Upper lobe of left lung (tissue), 4 donors: ENCODE data around the gene FAM163A.

Experiments used
- EP300 ChIP-seq, 4 donors: sonication (generic); formaldehyde crosslinking; IDR thresholded peaks; one replicate each; pipeline ENCODE4 v1.5.1; 2017; ENCODE audit warnings: antibody characterized with exemption in 4 of 4, control low read depth in 2 of 4
- TF ChIP-seq, protein P1 (sequence below), 6 experiments: fragments of 450-650 bp in 4 of 6; fragments of 200-600 bp in 2 of 6; sonication (generic) in 2 of 6; IDR thresholded peaks; one replicate each; pipeline ENCODE4 v1.5.1; 2016 to 2019; ENCODE audit warnings: antibody characterized with exemption in 6 of 6

DNA sequence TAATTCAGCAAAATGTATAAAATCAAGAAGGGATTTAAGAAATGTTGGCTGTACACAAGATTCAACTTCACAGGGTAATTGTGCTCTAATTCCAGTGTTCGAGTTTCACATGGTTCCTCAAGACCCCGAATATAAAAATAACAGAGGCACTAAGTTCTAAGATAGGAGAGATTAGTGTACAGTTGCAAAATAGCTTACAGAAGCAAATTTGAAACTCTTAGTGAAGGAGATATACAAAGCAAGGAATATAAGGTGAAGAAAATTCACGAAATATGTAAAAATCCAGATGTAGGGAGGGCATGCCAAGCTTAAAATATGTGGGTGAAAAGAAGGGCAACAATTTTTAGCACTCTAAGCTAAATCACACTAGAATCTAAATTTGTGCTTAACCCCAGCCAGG is 105.1 kb downstream of the FAM163A start:
- TF ChIP-seq EP300 (IDR thresholded peaks at IDR 0.05): no peak
- TF ChIP-seq, protein P1, sequence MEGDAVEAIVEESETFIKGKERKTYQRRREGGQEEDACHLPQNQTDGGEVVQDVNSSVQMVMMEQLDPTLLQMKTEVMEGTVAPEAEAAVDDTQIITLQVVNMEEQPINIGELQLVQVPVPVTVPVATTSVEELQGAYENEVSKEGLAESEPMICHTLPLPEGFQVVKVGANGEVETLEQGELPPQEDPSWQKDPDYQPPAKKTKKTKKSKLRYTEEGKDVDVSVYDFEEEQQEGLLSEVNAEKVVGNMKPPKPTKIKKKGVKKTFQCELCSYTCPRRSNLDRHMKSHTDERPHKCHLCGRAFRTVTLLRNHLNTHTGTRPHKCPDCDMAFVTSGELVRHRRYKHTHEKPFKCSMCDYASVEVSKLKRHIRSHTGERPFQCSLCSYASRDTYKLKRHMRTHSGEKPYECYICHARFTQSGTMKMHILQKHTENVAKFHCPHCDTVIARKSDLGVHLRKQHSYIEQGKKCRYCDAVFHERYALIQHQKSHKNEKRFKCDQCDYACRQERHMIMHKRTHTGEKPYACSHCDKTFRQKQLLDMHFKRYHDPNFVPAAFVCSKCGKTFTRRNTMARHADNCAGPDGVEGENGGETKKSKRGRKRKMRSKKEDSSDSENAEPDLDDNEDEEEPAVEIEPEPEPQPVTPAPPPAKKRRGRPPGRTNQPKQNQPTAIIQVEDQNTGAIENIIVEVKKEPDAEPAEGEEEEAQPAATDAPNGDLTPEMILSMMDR (IDR thresholded peaks at IDR 0.05): no peak
